ENCODE measurements around the gene NUFIP2. TPM values are rescaled to one million over a fixed set of nuclear protein-coding genes. Genes with fewer than 3 reads are reported as not detected.
"Not testable (repeated sequence)": the region's sequence is repeated elsewhere in the genome, so short reads cannot be mapped to it uniquely, and the experiment has no call there.

NUFIP2 gene
- total RNA-seq, 1 donor from 2014 or later: 56.0 TPM

DNA sequence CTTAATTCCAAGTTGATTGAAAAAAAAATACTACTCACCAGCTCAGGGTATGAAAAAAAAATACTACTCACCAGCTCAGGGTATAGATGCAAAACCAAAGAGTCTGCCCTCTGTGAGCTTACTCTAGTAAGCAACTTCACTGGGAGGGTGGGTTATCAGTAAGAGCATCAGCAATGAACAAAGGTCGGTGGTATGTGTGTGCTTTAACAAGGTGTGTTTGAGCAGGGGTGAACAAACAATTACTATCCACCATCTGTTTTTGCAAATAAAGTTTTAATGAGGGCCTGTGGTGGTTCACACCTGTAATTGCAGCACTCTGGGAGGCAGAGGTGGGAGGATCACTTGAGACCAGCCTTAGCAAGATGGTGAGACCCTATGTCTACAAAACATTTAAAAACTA, 20.0 kb downstream of the NUFIP2 start:
- Mint-ChIP-seq H3K4me1 (ENCODE audit: unreplicated experiment) (peaks cover 15% of the 10 kb centered on the region), H3K4me3 (no peak overlapping the region), H3K36me3 (peaks cover 55% of the 10 kb centered on the region), H3K9me3 (no peaks in the 10 kb centered on the region), H3K27me3 (no peaks in the 10 kb centered on the region), H3K27ac (peak overlapping the region; percentile 78)
- TF ChIP-seq, protein P1, sequence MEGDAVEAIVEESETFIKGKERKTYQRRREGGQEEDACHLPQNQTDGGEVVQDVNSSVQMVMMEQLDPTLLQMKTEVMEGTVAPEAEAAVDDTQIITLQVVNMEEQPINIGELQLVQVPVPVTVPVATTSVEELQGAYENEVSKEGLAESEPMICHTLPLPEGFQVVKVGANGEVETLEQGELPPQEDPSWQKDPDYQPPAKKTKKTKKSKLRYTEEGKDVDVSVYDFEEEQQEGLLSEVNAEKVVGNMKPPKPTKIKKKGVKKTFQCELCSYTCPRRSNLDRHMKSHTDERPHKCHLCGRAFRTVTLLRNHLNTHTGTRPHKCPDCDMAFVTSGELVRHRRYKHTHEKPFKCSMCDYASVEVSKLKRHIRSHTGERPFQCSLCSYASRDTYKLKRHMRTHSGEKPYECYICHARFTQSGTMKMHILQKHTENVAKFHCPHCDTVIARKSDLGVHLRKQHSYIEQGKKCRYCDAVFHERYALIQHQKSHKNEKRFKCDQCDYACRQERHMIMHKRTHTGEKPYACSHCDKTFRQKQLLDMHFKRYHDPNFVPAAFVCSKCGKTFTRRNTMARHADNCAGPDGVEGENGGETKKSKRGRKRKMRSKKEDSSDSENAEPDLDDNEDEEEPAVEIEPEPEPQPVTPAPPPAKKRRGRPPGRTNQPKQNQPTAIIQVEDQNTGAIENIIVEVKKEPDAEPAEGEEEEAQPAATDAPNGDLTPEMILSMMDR (conservative IDR thresholded peaks at IDR 0.05): no peak
- DNase-seq (ENCODE audit: extremely low spot score, unreplicated experiment): no peak

DNA sequence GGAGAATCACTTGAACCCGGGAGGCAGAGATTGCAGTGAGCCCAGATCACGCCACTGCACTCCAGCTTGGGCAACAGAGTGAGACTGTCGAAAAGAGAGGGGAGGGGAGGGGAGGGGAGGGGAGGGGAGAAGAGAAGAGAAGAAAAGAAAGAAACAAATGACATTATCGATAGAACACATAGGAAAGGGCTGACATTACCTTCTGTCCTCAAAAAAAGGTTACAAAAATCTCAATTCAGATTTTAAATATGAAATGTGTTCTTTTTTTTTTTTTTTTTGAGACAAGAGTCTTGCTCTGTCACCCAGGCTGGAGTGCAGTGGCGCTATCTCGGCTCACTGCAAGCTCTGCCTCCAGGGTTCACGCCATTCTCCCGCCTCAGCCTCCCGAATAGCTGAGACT, 22.0 kb downstream of the NUFIP2 start:
- H3K27me3 Mint-ChIP-seq; H3K4me3 Mint-ChIP-seq; H3K27ac Mint-ChIP-seq; DNase-seq (ENCODE audit: extremely low spot score, unreplicated experiment); H3K9me3 Mint-ChIP-seq: not testable (repeated sequence)
- Mint-ChIP-seq H3K4me1 (ENCODE audit: unreplicated experiment) (peaks cover 10% of the 10 kb centered on the region), H3K36me3 (peaks cover 47% of the 10 kb centered on the region)

DNA sequence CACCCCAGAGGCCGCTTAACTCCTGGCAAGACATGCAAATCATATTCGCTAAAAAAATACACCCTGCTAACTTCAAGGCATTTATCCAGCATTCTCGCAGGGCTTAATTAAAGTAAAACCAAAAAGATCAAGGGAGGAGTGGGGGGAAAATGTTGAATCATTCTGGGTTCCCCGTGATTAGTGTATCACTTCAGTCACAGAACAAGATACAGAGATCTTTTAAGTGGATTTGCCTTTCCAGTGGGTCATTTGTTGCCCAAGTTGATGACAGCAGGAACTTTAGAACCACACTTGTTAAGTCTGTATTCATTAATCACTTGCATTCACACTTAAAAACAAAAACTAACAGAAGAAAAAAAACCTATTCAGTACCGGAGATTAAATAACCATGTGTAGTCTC, 30.0 kb downstream of the NUFIP2 start:
- no peak for DNase-seq (ENCODE audit: extremely low spot score, unreplicated experiment)
- TF ChIP-seq, protein P1 (conservative IDR thresholded peaks at IDR 0.05): no peak
- peak overlapping the region; percentile 31 for H3K27ac Mint-ChIP-seq
- no peaks in the 10 kb centered on the region for H3K9me3 Mint-ChIP-seq
- no peaks in the 10 kb centered on the region for H3K27me3 Mint-ChIP-seq
- H3K4me1 Mint-ChIP-seq (ENCODE audit: unreplicated experiment): peaks cover 6% of the 10 kb centered on the region
- H3K4me3 Mint-ChIP-seq: no peak overlapping the region
- peaks cover 29% of the 10 kb centered on the region for H3K36me3 Mint-ChIP-seq

DNA sequence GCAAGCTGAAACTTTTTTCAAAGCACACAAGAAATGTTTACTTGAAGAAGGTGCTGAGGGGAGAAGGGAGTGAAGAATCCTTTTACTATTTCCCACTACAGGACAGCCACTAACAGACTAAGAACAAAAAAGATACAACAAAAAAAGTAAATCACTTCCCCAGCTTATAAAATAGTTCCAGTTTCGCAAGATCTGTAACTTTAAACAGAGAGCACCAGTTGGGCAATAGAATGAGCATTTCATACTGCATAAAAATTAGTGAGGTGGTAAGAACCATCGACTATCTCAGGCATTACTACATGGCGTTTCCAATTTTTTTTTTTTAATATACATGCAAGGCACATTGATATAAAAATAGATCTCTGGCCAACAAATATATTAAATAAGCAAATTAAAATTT, 36.2 kb downstream of the NUFIP2 start:
- no peak overlapping the region for H3K4me3 Mint-ChIP-seq
- H3K27ac Mint-ChIP-seq: no peak overlapping the region
- TF ChIP-seq, protein P1 (conservative IDR thresholded peaks at IDR 0.05): no peak
- no peaks in the 10 kb centered on the region for H3K27me3 Mint-ChIP-seq
- no peaks in the 10 kb centered on the region for H3K9me3 Mint-ChIP-seq
- peaks cover 11% of the 10 kb centered on the region for H3K36me3 Mint-ChIP-seq
- H3K4me1 Mint-ChIP-seq (ENCODE audit: unreplicated experiment): peaks cover 3% of the 10 kb centered on the region
- DNase-seq (ENCODE audit: extremely low spot score, unreplicated experiment): no peak

DNA sequence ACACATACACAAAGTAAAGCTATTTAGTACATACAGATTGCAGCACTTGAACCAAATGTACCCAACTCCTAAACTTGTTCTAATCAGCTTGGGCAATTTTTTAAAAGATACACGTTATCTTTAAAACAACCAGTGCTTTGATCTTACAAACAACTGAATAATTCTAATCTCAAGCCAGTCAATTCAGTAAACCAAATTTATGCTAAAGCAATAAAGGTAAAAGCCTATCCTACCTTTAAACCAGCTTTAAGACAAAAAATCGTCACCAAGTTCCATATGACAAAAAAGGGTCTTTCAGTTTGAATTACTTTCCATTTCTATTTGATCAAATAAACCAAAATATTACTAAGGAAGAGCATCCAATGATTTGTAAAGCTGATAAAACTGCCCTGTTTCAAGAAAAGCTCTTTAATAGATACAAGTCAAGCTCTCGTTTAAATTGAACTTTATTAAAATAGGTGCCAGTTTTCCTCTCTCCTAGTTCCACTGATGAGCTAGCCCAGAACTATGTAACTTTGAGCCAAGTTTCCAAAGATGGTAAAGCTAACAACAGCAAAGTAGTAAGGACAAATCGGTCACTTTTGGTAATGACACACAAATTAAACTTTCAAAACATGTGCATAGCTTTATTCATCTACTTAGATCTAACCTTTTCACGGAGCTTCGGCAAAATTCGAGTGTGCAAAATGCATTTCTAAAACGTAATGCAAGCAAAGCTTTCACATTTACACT, 37.0 kb downstream of the NUFIP2 start:
- Mint-ChIP-seq H3K4me1 (ENCODE audit: unreplicated experiment) (peaks cover 9% of the 10 kb centered on the region), H3K27me3 (no peaks in the 10 kb centered on the region), H3K4me3 (no peak overlapping the region), H3K27ac (no peak overlapping the region), H3K9me3 (no peaks in the 10 kb centered on the region), H3K36me3 (peaks cover 11% of the 10 kb centered on the region)
- TF ChIP-seq, protein P1 (conservative IDR thresholded peaks at IDR 0.05): no peak
- no peak for DNase-seq (ENCODE audit: extremely low spot score, unreplicated experiment)

DNA sequence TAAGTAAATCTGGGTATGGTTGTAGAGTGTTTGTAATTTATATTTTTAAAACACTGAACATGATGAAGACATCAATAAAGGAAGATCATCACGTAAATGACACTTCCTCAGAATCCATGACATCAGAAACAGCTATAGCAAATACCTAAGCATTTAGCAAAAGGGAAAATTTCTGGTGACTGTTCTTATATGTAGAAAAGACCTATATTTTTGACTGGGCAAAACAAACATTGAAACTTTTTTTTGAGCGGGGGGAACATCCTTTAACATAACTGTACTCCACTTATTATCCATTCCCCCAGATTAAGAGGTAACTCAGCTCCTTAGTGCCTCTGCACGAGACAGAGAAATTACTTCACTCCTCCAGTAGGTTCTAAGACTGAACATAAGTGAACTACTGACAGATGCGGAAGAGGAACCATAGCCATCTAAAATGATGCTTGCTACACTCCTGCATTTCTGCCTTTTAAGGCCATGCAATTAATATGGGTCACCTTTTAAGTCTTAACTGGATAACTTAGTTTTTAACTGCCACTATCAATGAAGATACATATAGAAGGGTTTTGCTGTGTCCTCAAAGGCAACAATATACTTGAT, 37.9 kb downstream of the NUFIP2 start:
- TF ChIP-seq, protein P1 (conservative IDR thresholded peaks at IDR 0.05): no peak
- H3K36me3 Mint-ChIP-seq: peaks cover 11% of the 10 kb centered on the region
- H3K4me3 Mint-ChIP-seq: no peak overlapping the region
- H3K4me1 Mint-ChIP-seq (ENCODE audit: unreplicated experiment): peaks cover 10% of the 10 kb centered on the region
- no peak overlapping the region for H3K27ac Mint-ChIP-seq
- DNase-seq (ENCODE audit: extremely low spot score, unreplicated experiment): no peak
- no peaks in the 10 kb centered on the region for H3K27me3 Mint-ChIP-seq
- no peaks in the 10 kb centered on the region for H3K9me3 Mint-ChIP-seq
